ENCODE results near the gene RAB4B. TPM values are rescaled to one million over a fixed set of nuclear protein-coding genes. Genes with fewer than 3 reads are reported as not detected.
A peak's percentile ranks its signal among the peaks of the same experiment; 100 is the strongest.

RAB4B gene
- total RNA-seq, 2 experiments from 2014 or later = 26.6 to 26.9 TPM

DNA sequence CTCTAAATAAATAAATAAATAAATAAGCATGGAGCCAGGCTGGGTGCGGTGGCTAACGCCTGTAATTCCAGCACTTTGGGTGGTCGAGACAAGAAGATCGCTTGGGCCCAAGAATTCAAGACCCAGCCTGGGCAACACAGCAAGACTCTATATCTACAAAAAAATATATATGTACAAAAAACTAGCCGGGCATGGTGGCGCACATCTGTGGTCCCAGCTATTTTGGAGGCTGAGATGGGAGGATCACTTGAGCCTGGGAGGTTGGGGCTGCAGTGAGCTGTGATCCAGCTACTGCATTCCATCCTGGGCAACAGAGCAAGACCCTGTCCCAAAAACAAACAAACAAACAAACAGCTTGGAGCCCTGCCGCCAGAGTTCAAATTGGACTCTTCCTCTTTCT, 30.5 kb upstream of the RAB4B start:
- Mint-ChIP-seq H3K4me1 (ENCODE audit: low read depth) (peaks cover 31% of the 10 kb centered on the region), H3K27ac (no peak overlapping the region), H3K36me3 (ENCODE audit: low read depth) (peaks cover 23% of the 10 kb centered on the region), H3K27me3 (no peaks in the 10 kb centered on the region), H3K9me3 (no peaks in the 10 kb centered on the region), H3K4me3 (no peak overlapping the region)
- DNase-seq (no peak), ATAC-seq (ENCODE audit: poor library complexity) (no peak)
- H3K4me3 ChIP-seq (ENCODE audit: low read length) = no peak overlapping the region
- TF ChIP-seq, protein P1, sequence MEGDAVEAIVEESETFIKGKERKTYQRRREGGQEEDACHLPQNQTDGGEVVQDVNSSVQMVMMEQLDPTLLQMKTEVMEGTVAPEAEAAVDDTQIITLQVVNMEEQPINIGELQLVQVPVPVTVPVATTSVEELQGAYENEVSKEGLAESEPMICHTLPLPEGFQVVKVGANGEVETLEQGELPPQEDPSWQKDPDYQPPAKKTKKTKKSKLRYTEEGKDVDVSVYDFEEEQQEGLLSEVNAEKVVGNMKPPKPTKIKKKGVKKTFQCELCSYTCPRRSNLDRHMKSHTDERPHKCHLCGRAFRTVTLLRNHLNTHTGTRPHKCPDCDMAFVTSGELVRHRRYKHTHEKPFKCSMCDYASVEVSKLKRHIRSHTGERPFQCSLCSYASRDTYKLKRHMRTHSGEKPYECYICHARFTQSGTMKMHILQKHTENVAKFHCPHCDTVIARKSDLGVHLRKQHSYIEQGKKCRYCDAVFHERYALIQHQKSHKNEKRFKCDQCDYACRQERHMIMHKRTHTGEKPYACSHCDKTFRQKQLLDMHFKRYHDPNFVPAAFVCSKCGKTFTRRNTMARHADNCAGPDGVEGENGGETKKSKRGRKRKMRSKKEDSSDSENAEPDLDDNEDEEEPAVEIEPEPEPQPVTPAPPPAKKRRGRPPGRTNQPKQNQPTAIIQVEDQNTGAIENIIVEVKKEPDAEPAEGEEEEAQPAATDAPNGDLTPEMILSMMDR (IDR thresholded peaks at IDR 0.05) = no peak
- POLR2A ChIA-PET = interaction anchor here (1.5 to 1.6 kb wide), 3 partner anchors 9 to 56 kb away, joined by 5 read pairs; partner anchors contain the start of gene RAB4B
- H3K27me3 ChIP-seq (ENCODE audit: control insufficient read depth in 1 of 2, insufficient read depth in 2 of 2, low read length in 2 of 2) = no peaks in the 10 kb centered on the region
- H3K36me3 ChIP-seq (ENCODE audit: insufficient read depth, low read length) = no peaks in the 10 kb centered on the region
- H3K4me1 ChIP-seq (ENCODE audit: insufficient read depth, low read length) = peaks cover 29% of the 10 kb centered on the region
- no peak overlapping the region for H3K27ac ChIP-seq (ENCODE audit: low read depth in 1 of 2, low read length in 2 of 2)
- H3K9me3 ChIP-seq (ENCODE audit: control insufficient read depth in 1 of 2, insufficient read depth in 1 of 2, low read length in 2 of 2) = no peaks in the 10 kb centered on the region
- intact Hi-C loops (cut with DNase I, micrococcal nuclease) = no loop called here
- CTCF ChIA-PET = interaction anchor here (0.6 to 1.2 kb wide), 2 partner anchors 15 to 59 kb away, joined by 3 to 4 read pairs; no protein-coding TSS in a partner anchor

DNA sequence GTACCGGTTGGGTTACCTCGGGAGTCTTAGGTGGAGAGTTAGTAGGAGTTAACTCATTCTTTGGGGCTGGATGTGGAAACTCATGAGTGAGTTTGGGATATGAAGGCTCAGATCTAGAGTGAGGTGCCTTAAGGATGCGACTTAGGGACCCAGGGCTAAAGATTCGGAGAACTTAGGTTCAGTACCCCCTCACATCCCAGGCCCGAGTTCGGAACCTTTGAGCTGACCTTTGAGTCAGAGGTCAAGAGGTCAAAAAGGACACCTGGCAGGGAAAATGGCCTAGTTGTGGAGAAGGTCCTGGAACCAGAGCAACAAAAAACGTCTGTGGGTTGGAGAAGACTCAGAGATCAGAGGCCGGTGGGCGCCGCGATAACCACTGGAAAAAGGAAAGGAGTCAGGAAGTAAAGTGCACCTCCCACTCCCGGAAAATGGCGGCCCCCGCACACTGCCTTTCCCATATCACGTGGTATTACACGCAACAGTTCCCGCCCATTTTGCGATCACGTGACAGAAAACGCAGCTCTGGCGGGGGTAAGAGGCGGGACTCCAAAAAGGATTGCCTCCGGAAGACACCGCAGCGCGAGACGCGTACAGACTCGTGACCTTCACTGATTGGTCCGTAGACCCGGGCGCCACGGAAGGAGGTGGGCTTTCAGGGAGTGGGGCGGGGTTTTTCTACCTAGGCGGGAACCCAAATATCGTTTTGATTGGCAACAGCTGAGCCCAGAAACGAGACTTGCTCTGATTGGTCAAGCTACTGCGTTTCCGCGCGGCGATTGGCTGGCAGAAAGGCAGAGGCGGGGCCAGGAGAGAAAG, 27.8 kb upstream of the RAB4B start, which contains the start of gene ACTMAP:
Gene ACTMAP, minus strand, starts transcription at position 420 of the 816 bp plus-strand sequence. CDS start 674 bp downstream, outside the sequence.
- Histone ChIP-seq H3K27ac (ENCODE audit: low read depth in 1 of 2, low read length in 2 of 2) (peak within 1 kb of the TSS; percentile 84 to 93), H3K4me1 (ENCODE audit: insufficient read depth, low read length) (peaks cover 56% of the 10 kb centered on the region), H3K36me3 (ENCODE audit: insufficient read depth, low read length) (peaks cover 3% of the 10 kb centered on the region), H3K27me3 (ENCODE audit: control insufficient read depth in 1 of 2, insufficient read depth in 2 of 2, low read length in 2 of 2) (no peaks in the 10 kb centered on the region), H3K4me3 (ENCODE audit: low read length) (peak within 1 kb of the TSS; percentile 93), H3K9me3 (ENCODE audit: control insufficient read depth in 1 of 2, insufficient read depth in 1 of 2, low read length in 2 of 2) (no peaks in the 10 kb centered on the region)
- peak; percentile 98 to 100 (median 99) for DNase-seq
- POLR2A ChIA-PET = interaction anchor here (0.6 to 2.9 kb wide), 32 partner anchors 16 to 1408 kb away, joined by 3 to 90 read pairs (median 4); partner anchors contain the start of genes B9D2, BLVRB, C19orf47 and COQ8B
- no peaks in the 10 kb centered on the region for H3K9me3 Mint-ChIP-seq
- TF ChIP-seq, protein P1 (IDR thresholded peaks at IDR 0.05) = no peak
- H3K36me3 Mint-ChIP-seq (ENCODE audit: low read depth) = peaks cover 38% of the 10 kb centered on the region
- ATAC-seq (ENCODE audit: poor library complexity) = peak; percentile 88
- peaks cover 47% of the 10 kb centered on the region for H3K4me1 Mint-ChIP-seq (ENCODE audit: low read depth)
- intact Hi-C loops (cut with DNase I, micrococcal nuclease) = loop anchor here (1.0 to 10.0 kb wide), 6 partner anchors 28 to 285 kb away; partner anchors contain the start of genes BLVRB (in 1 of the 2), COQ8B (in 1 of the 2), EGLN2 (in 1 of the 2) and ITPKC (in 1 of the 2)
- H3K4me3 Mint-ChIP-seq = peak within 1 kb of the TSS; percentile 99
- H3K27ac Mint-ChIP-seq = peak within 1 kb of the TSS; percentile 99
- no peaks in the 10 kb centered on the region for H3K27me3 Mint-ChIP-seq
- CTCF ChIA-PET = interaction anchor here (1.2 to 2.8 kb wide), 4 partner anchors 28 to 1820 kb away, joined by 3 to 16 read pairs (median 6); partner anchors contain the start of genes EGLN2, MRPS12, RAB4B and SARS2

DNA sequence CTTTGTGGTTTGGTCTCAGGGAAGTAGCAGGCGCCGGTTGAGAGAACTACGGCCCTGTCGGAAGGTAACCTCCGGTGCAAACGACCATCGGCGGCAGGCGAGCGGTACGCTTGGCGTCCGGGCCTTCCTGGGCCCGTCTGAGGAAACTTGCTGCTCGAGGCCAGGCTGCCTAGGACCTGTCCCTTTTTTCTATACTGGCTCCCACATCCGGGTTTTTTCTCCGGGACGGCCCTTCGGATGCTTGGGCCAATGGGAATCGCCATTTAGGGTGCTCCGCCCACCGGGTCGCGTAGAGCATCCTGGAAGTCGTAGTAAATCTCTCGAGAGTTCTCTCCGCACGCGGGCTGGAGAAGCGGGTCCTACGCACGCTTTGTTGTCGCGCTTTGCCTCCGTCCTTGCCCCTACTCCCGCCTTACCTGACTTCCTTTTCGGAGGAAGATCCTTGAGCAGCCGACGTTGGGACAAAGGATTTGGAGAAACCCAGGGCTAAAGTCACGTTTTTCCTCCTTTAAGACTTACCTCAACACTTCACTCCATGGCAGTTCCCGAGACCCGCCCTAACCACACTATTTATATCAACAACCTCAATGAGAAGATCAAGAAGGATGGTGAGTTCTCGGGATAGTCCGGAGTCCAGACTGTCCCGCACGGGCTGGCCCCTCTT, 27.0 kb upstream of the RAB4B start, which contains the start of gene SNRPA:
Gene SNRPA, plus strand, starts transcription at position 330 of the 664 bp plus-strand sequence. Its CDS starts 206 bp downstream, at position 536.
- Histone ChIP-seq H3K36me3 (ENCODE audit: insufficient read depth, low read length) (peaks cover 11% of the 10 kb centered on the region), H3K27me3 (ENCODE audit: control insufficient read depth in 1 of 2, insufficient read depth in 2 of 2, low read length in 2 of 2) (no peaks in the 10 kb centered on the region), H3K9me3 (ENCODE audit: control insufficient read depth in 1 of 2, insufficient read depth in 1 of 2, low read length in 2 of 2) (no peaks in the 10 kb centered on the region), H3K4me1 (ENCODE audit: insufficient read depth, low read length) (peaks cover 63% of the 10 kb centered on the region), H3K27ac (ENCODE audit: low read depth in 1 of 2, low read length in 2 of 2) (peak within 1 kb of the TSS; percentile 84 to 93), H3K4me3 (ENCODE audit: low read length) (peak within 1 kb of the TSS; percentile 93)
- peak; percentile 91 to 98 (median 94) for DNase-seq
- Mint-ChIP-seq H3K36me3 (ENCODE audit: low read depth) (peaks cover 45% of the 10 kb centered on the region), H3K4me1 (ENCODE audit: low read depth) (peaks cover 54% of the 10 kb centered on the region), H3K9me3 (no peaks in the 10 kb centered on the region), H3K4me3 (peak within 1 kb of the TSS; percentile 99), H3K27me3 (no peaks in the 10 kb centered on the region), H3K27ac (peak within 1 kb of the TSS; percentile 99)
- TF ChIP-seq, protein P1 (IDR thresholded peaks at IDR 0.05) = no peak
- ChIA-PET CTCF (interaction anchor here (1.2 to 2.8 kb wide), 4 partner anchors 27 to 1821 kb away, joined by 3 to 16 read pairs (median 6); partner anchors contain the start of genes EGLN2, MRPS12, RAB4B and SARS2), POLR2A (interaction anchor here (0.6 to 2.9 kb wide), 32 partner anchors 15 to 1409 kb away, joined by 3 to 90 read pairs (median 4); partner anchors contain the start of genes B9D2, BLVRB, C19orf47 and COQ8B)
- intact Hi-C loops (cut with DNase I, micrococcal nuclease) = loop anchor here (1.0 to 10.0 kb wide), 8 partner anchors 26 to 286 kb away; partner anchors contain the start of genes BLVRB (in 1 of the 2), COQ8B (in 1 of the 2), EGLN2 (in 1 of the 2) and ITPKC (in 1 of the 2)
- ATAC-seq (ENCODE audit: poor library complexity) = peak; percentile 69
